Left lung (tissue), 10 donors: Measurements from ENCODE around the gene SVBP. TPM values are rescaled to one million over a fixed set of nuclear protein-coding genes. Genes with fewer than 3 reads are reported as not detected.
A peak's percentile ranks its signal among the peaks of the same experiment; 100 is the strongest.

ENCODE experiments used
- ATAC-seq: fragments of 200-7000 bp; cut with Tn5 transposase; one replicate; pipeline ENCODE4 v1.9.1; 2020; ENCODE audit warnings: moderate library complexity
- DNase-seq, 4 donors: peaks; one replicate each; pipeline ENCODE4 v3.0.0-alpha.2; 2013 to 2020
- H3K27ac ChIP-seq, 2 donors: fragments of 200-600 bp; sonication (generic) in 1 of 2; one replicate each; pipeline versions ENCODE4 v1.5.0 to v1.8.0; 2020 to 2021
- H3K27me3 ChIP-seq, 2 donors: fragments of 200-600 bp; sonication (generic) in 1 of 2; one replicate each; pipeline versions ENCODE4 v1.5.0 to v1.8.0; 2020 to 2021
- H3K36me3 ChIP-seq, 2 donors: fragments of 200-600 bp; sonication (generic) in 1 of 2; one replicate each; pipeline versions ENCODE4 v1.5.0 to v1.8.0; 2020 to 2021
- H3K4me1 ChIP-seq, 2 donors: fragments of 200-600 bp; one replicate each; pipeline ENCODE4 v1.8.0; 2021
- H3K4me3 ChIP-seq, 2 donors: fragments of 200-600 bp; sonication (generic) in 1 of 2; one replicate each; pipeline versions ENCODE4 v1.5.0 to v1.8.0; 2020 to 2021; ENCODE audit warnings: mild to moderate bottlenecking in 1 of 2
- H3K9me3 ChIP-seq, 2 donors: fragments of 200-600 bp; sonication (generic) in 1 of 2; one replicate each; pipeline versions ENCODE4 v1.5.0 to v1.8.0; 2020 to 2021
- intact Hi-C, 2 donors: fragments of 100-400 bp; cut with DNase I; formaldehyde crosslinking; loops; one replicate each; pipeline versions ENCODE4 v1.11.2 to v1.14.2; 2022
- polyA plus RNA-seq, 6 donors: library from polyadenylated mRNA; unstranded; fragments of 120-200 nt; gene quantifications; one replicate each; pipeline ENCODE4 v1.2.1, GENCODE V29; 2013; ENCODE audit not compliant: insufficient read length in 6 of 6
- total RNA-seq, 2 donors: library from RNA; stranded (reverse); fragmentation: NEBNext Ultra II Directional; extraction: Animal tissue kit (Norgen Biotek cat#: 25700); gene quantifications; one replicate each; pipeline ENCODE4 v1.2.1, GENCODE V29; 2021
- TF ChIP-seq, protein P1 (sequence below), 2 donors: fragments of 200-600 bp; sonication (generic) in 1 of 2; IDR thresholded peaks; one replicate each; pipeline versions ENCODE4 v1.5.0 to v1.8.0; 2021; ENCODE audit warnings: antibody characterized with exemption in 2 of 2
- donor health status: DM: no; HTN: yes; CAD: no.
- donor health status: DM: no; HTN: no; CAD: no.

Gene SVBP
- total and polyA plus RNA-seq, 8 donors, result 15.7 to 72.2 (median 67.7) TPM

GRCh38 chr1:42784547-42784945, 32.7 kb downstream of the SVBP start:
- Histone ChIP-seq H3K36me3 (peaks cover 0 to 22% of the 10 kb centered on the region in 2 donors), H3K4me1 (peaks cover 0 to 11% of the 10 kb centered on the region in 2 donors), H3K27me3 (peaks cover 0 to 20% of the 10 kb centered on the region in 2 donors), H3K9me3 (no peaks in the 10 kb centered on the region), H3K4me3 (no peak overlapping the region), H3K27ac (no peak overlapping the region)
- TF ChIP-seq, protein P1, sequence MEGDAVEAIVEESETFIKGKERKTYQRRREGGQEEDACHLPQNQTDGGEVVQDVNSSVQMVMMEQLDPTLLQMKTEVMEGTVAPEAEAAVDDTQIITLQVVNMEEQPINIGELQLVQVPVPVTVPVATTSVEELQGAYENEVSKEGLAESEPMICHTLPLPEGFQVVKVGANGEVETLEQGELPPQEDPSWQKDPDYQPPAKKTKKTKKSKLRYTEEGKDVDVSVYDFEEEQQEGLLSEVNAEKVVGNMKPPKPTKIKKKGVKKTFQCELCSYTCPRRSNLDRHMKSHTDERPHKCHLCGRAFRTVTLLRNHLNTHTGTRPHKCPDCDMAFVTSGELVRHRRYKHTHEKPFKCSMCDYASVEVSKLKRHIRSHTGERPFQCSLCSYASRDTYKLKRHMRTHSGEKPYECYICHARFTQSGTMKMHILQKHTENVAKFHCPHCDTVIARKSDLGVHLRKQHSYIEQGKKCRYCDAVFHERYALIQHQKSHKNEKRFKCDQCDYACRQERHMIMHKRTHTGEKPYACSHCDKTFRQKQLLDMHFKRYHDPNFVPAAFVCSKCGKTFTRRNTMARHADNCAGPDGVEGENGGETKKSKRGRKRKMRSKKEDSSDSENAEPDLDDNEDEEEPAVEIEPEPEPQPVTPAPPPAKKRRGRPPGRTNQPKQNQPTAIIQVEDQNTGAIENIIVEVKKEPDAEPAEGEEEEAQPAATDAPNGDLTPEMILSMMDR (IDR thresholded peaks at IDR 0.05), result no peak
- intact Hi-C loops, result loop anchor here in 1 of 2 donors (10.0 kb wide), 1 partner anchor 290 kb away; no protein-coding TSS in a partner anchor
- DNase-seq (no peak), ATAC-seq (no peak)

DNA sequence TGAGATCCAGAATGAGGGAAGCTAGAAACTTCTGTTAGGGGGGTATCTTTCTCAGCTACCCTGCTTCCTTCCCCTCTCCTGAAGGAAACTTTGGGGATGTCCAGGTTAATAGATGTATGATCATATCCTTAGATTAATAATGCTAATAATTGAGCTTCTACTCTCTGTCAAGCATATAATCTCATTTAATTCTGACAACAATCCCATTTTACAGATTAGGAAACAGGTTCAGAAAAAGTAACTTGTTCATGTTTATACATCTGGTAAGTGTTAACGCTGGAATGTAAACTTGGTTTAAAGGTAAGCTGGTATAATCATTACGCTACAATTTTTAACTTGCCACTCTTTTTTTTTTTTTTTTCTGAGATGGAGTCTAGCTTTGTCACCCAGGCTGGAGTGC, 34.1 kb downstream of the SVBP start:
- DNase-seq (no peak), ATAC-seq (no peak)
- Histone ChIP-seq H3K9me3 (no peaks in the 10 kb centered on the region), H3K27me3 (peaks cover 0 to 20% of the 10 kb centered on the region in 2 donors), H3K4me1 (peaks cover 0 to 11% of the 10 kb centered on the region in 2 donors), H3K4me3 (no peak overlapping the region), H3K36me3 (peaks cover 0 to 28% of the 10 kb centered on the region in 2 donors), H3K27ac (no peak overlapping the region)
- intact Hi-C loops, result loop anchor here in 1 of 2 donors (10.0 kb wide), 1 partner anchor 292 kb away; no protein-coding TSS in a partner anchor
- TF ChIP-seq, protein P1 (IDR thresholded peaks at IDR 0.05), result no peak

DNA sequence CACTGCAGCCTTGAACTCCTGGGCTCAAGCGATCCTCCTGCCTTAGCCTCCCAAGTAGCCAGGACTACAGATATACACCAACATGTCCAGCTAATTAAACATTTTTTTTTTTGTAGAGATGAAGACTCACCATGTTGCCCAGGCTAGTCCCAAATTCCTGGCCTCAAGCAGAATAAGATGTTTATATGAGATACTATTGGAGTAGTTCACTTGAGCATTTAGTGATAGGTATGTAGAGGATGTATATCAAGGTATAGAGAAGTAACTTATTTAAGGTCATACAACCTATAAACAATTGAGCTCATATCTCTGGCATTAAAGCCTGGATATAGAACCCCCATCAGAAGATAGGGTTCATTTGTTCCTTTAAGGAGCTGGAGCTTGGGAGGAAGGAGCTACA, 37.0 kb downstream of the SVBP start:
- Histone ChIP-seq H3K4me1 (peaks cover 0 to 7% of the 10 kb centered on the region in 2 donors), H3K27ac (no peak overlapping the region), H3K27me3 (peaks cover 0 to 8% of the 10 kb centered on the region in 2 donors), H3K9me3 (no peaks in the 10 kb centered on the region), H3K36me3 (peaks cover 0 to 57% of the 10 kb centered on the region in 2 donors), H3K4me3 (no peak overlapping the region)
- no peak for DNase-seq
- TF ChIP-seq, protein P1 (IDR thresholded peaks at IDR 0.05), result no peak
- intact Hi-C loops, result loop anchor here in 1 of 2 donors (10.0 kb wide), 1 partner anchor 295 kb away; no protein-coding TSS in a partner anchor
- ATAC-seq, result no peak

DNA sequence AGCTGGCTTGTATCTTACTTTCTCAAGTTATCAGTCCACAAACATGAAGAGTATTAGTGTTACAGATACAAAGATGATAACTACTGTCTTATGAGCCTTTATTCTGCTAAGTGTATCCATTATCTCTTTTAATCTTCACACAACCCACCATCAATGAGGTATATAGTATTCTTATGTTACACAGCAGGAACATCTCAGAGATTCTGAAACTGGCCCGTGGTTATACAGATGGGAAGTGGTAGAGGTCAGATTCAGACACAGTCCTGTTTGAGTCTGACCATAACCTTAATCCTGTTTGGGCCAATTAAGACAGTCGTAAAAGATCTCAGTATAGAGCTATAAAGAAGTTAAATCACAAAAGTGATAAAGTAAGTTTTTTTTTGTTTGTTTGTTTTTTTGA, 37.5 kb downstream of the SVBP start:
- intact Hi-C loops, result loop anchor here in 1 of 2 donors (10.0 kb wide), 1 partner anchor 295 kb away; no protein-coding TSS in a partner anchor

DNA sequence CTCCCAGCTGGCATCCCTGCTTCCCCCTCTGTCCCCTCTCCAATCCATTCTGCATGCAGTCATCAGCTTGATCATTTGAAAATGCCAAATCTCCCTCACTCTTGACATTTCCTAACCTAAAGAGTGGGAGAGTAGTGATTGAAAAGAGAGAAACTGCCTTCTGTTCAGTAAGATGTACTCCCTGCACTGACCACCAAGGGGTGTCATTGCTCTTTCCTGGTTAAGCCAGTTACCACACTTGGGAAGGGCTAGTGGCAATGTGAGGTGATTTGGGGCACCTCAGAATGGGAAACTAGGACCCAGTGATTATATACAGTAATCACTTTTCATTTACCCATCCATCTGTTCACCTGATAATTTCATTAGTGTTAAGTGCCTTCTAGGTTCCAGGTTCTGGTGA, 39.3 kb downstream of the SVBP start:
- peaks cover 0 to 74% of the 10 kb centered on the region in 2 donors for H3K36me3 ChIP-seq
- ATAC-seq (peak; percentile 78), DNase-seq (peak in 1 of 4 donors; percentile 22)
- TF ChIP-seq, protein P1 (IDR thresholded peaks at IDR 0.05), result peak; percentile 30 to 60
- H3K27ac ChIP-seq, result no peak overlapping the region
- intact Hi-C loops, result no loop called here
- H3K27me3 ChIP-seq, result no peaks in the 10 kb centered on the region
- H3K9me3 ChIP-seq, result no peaks in the 10 kb centered on the region
- no peaks in the 10 kb centered on the region for H3K4me1 ChIP-seq
- no peak overlapping the region for H3K4me3 ChIP-seq

More for the DNA sequence above, 37.5 kb downstream of the SVBP start:
- DNase-seq (no peak), ATAC-seq (no peak)
- TF ChIP-seq, protein P1 (IDR thresholded peaks at IDR 0.05), result no peak
- Histone ChIP-seq H3K27me3 (peaks cover 0 to 3% of the 10 kb centered on the region in 2 donors), H3K4me3 (no peak overlapping the region), H3K27ac (no peak overlapping the region), H3K4me1 (peaks cover 0 to 2% of the 10 kb centered on the region in 2 donors), H3K36me3 (peaks cover 0 to 61% of the 10 kb centered on the region in 2 donors), H3K9me3 (no peaks in the 10 kb centered on the region)
